Liver (tissue), 9 donors: Measurements from ENCODE around the gene KLHL40. TPM values are rescaled to one million over a fixed set of nuclear protein-coding genes. Genes with fewer than 3 reads are reported as not detected.

Experiments used
- DNase-seq: peaks from one replicate; pipeline ENCODE4 v3.0.0-alpha.2; 2017; ENCODE audit warnings: low spot score
- H3K27ac ChIP-seq, 2 donors: one replicate each; pipeline ENCODE4 v1.7.0; 2013; ENCODE audit warnings: inconsistent platforms in 2 of 2, low read length in 2 of 2, control low read depth in 1 of 2, low read depth in 1 of 2, mild to moderate bottlenecking in 1 of 2
- H3K27me3 ChIP-seq, 4 donors: one replicate each; pipeline versions ENCODE4 v1.6.1 to v1.7.0; 2013; ENCODE audit warnings: low read length in 3 of 4, inconsistent platforms in 1 of 4, mild to moderate bottlenecking in 1 of 4, moderate library complexity in 1 of 4; ENCODE audit not compliant: control insufficient read depth in 4 of 4, insufficient read depth in 4 of 4
- H3K36me3 ChIP-seq, 4 donors: one replicate each; pipeline versions ENCODE4 v1.6.1 to v1.7.0; 2013; ENCODE audit warnings: low read length in 3 of 4, mild to moderate bottlenecking in 3 of 4, low read depth in 1 of 4, moderate library complexity in 1 of 4; ENCODE audit not compliant: control insufficient read depth in 4 of 4, insufficient read depth in 3 of 4
- H3K4me1 ChIP-seq, 4 donors: one replicate each; pipeline versions ENCODE4 v1.6.1 to v1.7.0; 2013; ENCODE audit warnings: low read length in 3 of 4, mild to moderate bottlenecking in 3 of 4, moderate library complexity in 1 of 4; ENCODE audit not compliant: control insufficient read depth in 4 of 4, insufficient read depth in 4 of 4
- H3K4me3 ChIP-seq, 3 donors: one replicate each; pipeline versions ENCODE4 v1.6.1 to v1.7.0; 2013; ENCODE audit warnings: low read length in 3 of 3, control low read depth in 1 of 3, low read depth in 1 of 3, mild to moderate bottlenecking in 1 of 3
- H3K9ac ChIP-seq, 2 donors: one replicate each; pipeline ENCODE4 v1.7.0; 2013; ENCODE audit warnings: low read length in 2 of 2, mild to moderate bottlenecking in 2 of 2, moderate library complexity in 2 of 2, control low read depth in 1 of 2, low read depth in 1 of 2
- H3K9me3 ChIP-seq, 4 donors: one replicate each; pipeline versions ENCODE4 v1.6.1 to v1.7.0; 2013; ENCODE audit warnings: low read length in 3 of 4; ENCODE audit not compliant: control insufficient read depth in 4 of 4
- EGR1 ChIP-seq, 2 donors: IDR thresholded peaks; 2 replicates each; pipeline ENCODE4 v1.6.1; 2016 to 2018; ENCODE audit warnings: antibody characterized with exemption in 2 of 2, low read depth in 2 of 2
- FOXA1 ChIP-seq: IDR thresholded peaks from 2 replicates; pipeline ENCODE4 v1.6.1; 2016; ENCODE audit warnings: antibody characterized with exemption
- FOXA2 ChIP-seq: IDR thresholded peaks from 2 replicates; pipeline ENCODE4 v1.6.1; 2016; ENCODE audit warnings: antibody characterized with exemption
- GABPA ChIP-seq, 2 donors: IDR thresholded peaks in 1 of 2; conservative IDR thresholded peaks in 1 of 2; 2 replicates each; pipeline ENCODE4 v1.6.1; 2016; ENCODE audit warnings: antibody characterized with exemption in 2 of 2, mild to moderate bottlenecking in 1 of 2, moderate library complexity in 1 of 2
- HNF4G ChIP-seq: IDR thresholded peaks from 2 replicates; pipeline ENCODE4 v1.6.1; 2016; ENCODE audit warnings: antibody characterized with exemption
- JUND ChIP-seq, 2 donors: IDR thresholded peaks; 2 replicates each; pipeline ENCODE4 v1.6.1; 2016; ENCODE audit warnings: antibody characterized with exemption in 2 of 2
- NR2F2 ChIP-seq: IDR thresholded peaks from 2 replicates; pipeline ENCODE4 v1.6.1; 2016; ENCODE audit warnings: antibody characterized with exemption
- RAD21 ChIP-seq, 2 donors: IDR thresholded peaks; 2 replicates each; pipeline ENCODE4 v1.6.1; 2016; ENCODE audit warnings: antibody characterized with exemption in 2 of 2, mild to moderate bottlenecking in 2 of 2
- SP1 ChIP-seq: IDR thresholded peaks from 2 replicates; pipeline ENCODE4 v1.6.1; 2018; ENCODE audit warnings: antibody characterized with exemption, mild to moderate bottlenecking
- TAF1 ChIP-seq: conservative IDR thresholded peaks from 2 replicates; pipeline ENCODE4 v1.6.1; 2016; ENCODE audit warnings: antibody characterized with exemption, mild to moderate bottlenecking
- YY1 ChIP-seq: IDR thresholded peaks from 2 replicates; pipeline ENCODE4 v1.6.1; 2016; ENCODE audit warnings: antibody characterized with exemption, mild to moderate bottlenecking
- WGBS: extraction: QIAGEN DNeasy Blood & Tissue Kit; methylation state at CpG from one replicate; pipeline ENCODE4 v1.1.7; 2013; 5-methylcytosine and 5-hydroxymethylcytosine counted together
- polyA plus RNA-seq, 2 donors: library from polyadenylated mRNA; stranded (reverse) in 1 of 2; unstranded in 1 of 2; fragments of 200-250 nt in 1 of 2; fragments of >200 nt in 1 of 2; fragmentation: Nextera tagmentation in 1 of 2; extraction: Ambion mirVana in 1 of 2; gene quantifications; one replicate each; pipeline versions ENCODE4 v1.2.1 to v1.2.3, GENCODE V29; 2013 to 2015
- total RNA-seq, 2 donors: library from RNA; depleted of rRNA; stranded (reverse); fragments of >200 nt; gene quantifications; one replicate each; pipeline ENCODE4 v1.2.3, GENCODE V29; 2014
- TF ChIP-seq, protein P1 (sequence below): IDR thresholded peaks from 2 replicates; pipeline ENCODE4 v1.6.1; 2016; ENCODE audit warnings: antibody characterized with exemption
- TF ChIP-seq, protein P2 (sequence below): IDR thresholded peaks from 2 replicates; pipeline ENCODE4 v1.6.1; 2016; ENCODE audit warnings: antibody characterized with exemption, mild to moderate bottlenecking
- TF ChIP-seq, protein P3 (sequence below): IDR thresholded peaks from 2 replicates; pipeline ENCODE4 v1.6.1; 2016; ENCODE audit warnings: antibody characterized with exemption
- TF ChIP-seq, protein P4 (sequence below): IDR thresholded peaks from 2 replicates; pipeline ENCODE4 v1.6.1; 2016; ENCODE audit warnings: antibody characterized with exemption
- TF ChIP-seq, protein P5 (sequence below): fragments of 150-350 bp; IDR thresholded peaks from 2 replicates; pipeline ENCODE4 v1.5.1; 2017; ENCODE audit warnings: improper control_type of control experiment, low read depth, low read length; ENCODE audit not compliant: missing input control
- donor health status: healthy.
- donor health status: healthy.
- donor health status: healthy.
- donor health status: healthy.
- donor health status: healthy.

The KLHL40 gene
- total and polyA plus RNA-seq, 4 donors = not detected

DNA sequence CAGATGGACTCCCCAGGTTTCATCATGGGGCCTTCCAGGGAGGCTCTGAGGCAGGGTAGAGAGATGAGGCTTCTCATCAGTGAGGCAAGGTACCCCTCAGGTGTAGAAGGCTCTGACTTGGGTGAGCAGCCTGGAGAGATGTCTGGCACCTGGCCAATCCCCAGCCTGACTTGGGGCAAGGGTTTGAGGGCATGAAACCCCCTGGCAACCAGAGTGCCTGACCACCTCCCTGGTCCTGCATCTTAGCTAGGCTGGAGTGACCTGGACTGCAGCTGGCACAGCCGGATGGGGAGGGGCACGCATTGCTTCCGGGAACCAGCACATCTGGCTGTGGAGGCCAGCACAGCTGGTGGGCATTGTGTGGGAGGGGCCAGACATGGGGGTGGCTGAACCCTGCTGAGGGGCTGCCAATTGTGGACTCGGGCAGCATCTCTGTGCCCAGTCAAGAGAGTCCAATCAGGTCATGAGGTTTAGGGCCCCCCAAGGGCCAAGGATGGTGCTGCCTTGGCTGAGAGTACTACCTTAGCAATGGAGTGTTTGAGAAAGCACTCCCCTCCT lies 29.9 kb upstream of the KLHL40 start:
- Histone ChIP-seq H3K36me3 (peaks cover 0 to 4% (median 1%) of the 10 kb centered on the region in 4 donors), H3K9me3 (no peaks in the 10 kb centered on the region), H3K4me1 (peaks cover 5 to 14% (median 11%) of the 10 kb centered on the region in 4 donors), H3K9ac (no peak overlapping the region), H3K27ac (peak overlapping the region in 1 of 2 donors; percentile 45), H3K4me3 (peak overlapping the region in 1 of 3 donors; percentile 89), H3K27me3 (no peaks in the 10 kb centered on the region)
- TF ChIP-seq RAD21 (IDR thresholded peaks at IDR 0.05) (no peak), SP1 (no peak), EGR1 (IDR thresholded peaks at IDR 0.05; ENCODE audit: low read depth in 2 of 2) (no peak), GABPA (IDR thresholded peaks at IDR 0.05 in 1 of 2, conservative IDR thresholded peaks at IDR 0.05 in 1 of 2) (no peak), JUND (IDR thresholded peaks at IDR 0.05) (no peak), TAF1 (no peak), YY1 (no peak), FOXA2 (no peak), FOXA1 (no peak), HNF4G (no peak), NR2F2 (no peak)
- TF ChIP-seq, protein P1, sequence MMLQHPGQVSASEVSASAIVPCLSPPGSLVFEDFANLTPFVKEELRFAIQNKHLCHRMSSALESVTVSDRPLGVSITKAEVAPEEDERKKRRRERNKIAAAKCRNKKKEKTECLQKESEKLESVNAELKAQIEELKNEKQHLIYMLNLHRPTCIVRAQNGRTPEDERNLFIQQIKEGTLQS = no peak
- TF ChIP-seq, protein P2, sequence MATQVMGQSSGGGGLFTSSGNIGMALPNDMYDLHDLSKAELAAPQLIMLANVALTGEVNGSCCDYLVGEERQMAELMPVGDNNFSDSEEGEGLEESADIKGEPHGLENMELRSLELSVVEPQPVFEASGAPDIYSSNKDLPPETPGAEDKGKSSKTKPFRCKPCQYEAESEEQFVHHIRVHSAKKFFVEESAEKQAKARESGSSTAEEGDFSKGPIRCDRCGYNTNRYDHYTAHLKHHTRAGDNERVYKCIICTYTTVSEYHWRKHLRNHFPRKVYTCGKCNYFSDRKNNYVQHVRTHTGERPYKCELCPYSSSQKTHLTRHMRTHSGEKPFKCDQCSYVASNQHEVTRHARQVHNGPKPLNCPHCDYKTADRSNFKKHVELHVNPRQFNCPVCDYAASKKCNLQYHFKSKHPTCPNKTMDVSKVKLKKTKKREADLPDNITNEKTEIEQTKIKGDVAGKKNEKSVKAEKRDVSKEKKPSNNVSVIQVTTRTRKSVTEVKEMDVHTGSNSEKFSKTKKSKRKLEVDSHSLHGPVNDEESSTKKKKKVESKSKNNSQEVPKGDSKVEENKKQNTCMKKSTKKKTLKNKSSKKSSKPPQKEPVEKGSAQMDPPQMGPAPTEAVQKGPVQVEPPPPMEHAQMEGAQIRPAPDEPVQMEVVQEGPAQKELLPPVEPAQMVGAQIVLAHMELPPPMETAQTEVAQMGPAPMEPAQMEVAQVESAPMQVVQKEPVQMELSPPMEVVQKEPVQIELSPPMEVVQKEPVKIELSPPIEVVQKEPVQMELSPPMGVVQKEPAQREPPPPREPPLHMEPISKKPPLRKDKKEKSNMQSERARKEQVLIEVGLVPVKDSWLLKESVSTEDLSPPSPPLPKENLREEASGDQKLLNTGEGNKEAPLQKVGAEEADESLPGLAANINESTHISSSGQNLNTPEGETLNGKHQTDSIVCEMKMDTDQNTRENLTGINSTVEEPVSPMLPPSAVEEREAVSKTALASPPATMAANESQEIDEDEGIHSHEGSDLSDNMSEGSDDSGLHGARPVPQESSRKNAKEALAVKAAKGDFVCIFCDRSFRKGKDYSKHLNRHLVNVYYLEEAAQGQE = no peak
- TF ChIP-seq, protein P3, sequence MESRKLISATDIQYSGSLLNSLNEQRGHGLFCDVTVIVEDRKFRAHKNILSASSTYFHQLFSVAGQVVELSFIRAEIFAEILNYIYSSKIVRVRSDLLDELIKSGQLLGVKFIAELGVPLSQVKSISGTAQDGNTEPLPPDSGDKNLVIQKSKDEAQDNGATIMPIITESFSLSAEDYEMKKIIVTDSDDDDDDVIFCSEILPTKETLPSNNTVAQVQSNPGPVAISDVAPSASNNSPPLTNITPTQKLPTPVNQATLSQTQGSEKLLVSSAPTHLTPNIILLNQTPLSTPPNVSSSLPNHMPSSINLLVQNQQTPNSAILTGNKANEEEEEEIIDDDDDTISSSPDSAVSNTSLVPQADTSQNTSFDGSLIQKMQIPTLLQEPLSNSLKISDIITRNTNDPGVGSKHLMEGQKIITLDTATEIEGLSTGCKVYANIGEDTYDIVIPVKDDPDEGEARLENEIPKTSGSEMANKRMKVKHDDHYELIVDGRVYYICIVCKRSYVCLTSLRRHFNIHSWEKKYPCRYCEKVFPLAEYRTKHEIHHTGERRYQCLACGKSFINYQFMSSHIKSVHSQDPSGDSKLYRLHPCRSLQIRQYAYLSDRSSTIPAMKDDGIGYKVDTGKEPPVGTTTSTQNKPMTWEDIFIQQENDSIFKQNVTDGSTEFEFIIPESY = no peak
- TF ChIP-seq, protein P4, sequence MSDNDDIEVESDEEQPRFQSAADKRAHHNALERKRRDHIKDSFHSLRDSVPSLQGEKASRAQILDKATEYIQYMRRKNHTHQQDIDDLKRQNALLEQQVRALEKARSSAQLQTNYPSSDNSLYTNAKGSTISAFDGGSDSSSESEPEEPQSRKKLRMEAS = no peak
- TF ChIP-seq, protein P5, sequence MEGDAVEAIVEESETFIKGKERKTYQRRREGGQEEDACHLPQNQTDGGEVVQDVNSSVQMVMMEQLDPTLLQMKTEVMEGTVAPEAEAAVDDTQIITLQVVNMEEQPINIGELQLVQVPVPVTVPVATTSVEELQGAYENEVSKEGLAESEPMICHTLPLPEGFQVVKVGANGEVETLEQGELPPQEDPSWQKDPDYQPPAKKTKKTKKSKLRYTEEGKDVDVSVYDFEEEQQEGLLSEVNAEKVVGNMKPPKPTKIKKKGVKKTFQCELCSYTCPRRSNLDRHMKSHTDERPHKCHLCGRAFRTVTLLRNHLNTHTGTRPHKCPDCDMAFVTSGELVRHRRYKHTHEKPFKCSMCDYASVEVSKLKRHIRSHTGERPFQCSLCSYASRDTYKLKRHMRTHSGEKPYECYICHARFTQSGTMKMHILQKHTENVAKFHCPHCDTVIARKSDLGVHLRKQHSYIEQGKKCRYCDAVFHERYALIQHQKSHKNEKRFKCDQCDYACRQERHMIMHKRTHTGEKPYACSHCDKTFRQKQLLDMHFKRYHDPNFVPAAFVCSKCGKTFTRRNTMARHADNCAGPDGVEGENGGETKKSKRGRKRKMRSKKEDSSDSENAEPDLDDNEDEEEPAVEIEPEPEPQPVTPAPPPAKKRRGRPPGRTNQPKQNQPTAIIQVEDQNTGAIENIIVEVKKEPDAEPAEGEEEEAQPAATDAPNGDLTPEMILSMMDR = no peak
- WGBS = 72% methylated on average over 4 of the region's 4 CpGs
- DNase-seq = peak; percentile 33
